HepG2 (cell line): Measurements from ENCODE around the gene FMNL2. TPM values are rescaled to one million over a fixed set of nuclear protein-coding genes. Genes with fewer than 3 reads are reported as not detected.
A peak's percentile ranks its signal among the peaks of the same experiment; 100 is the strongest.

Source experiments
- ASH2L ChIP-seq: fragments of 300-600, 200-600 bp; sonication (generic); IDR thresholded peaks from 2 replicates; pipeline ENCODE4 v1.7.0; 2017; ENCODE audit warnings: low read depth, mild to moderate bottlenecking, moderate library complexity, mixed read lengths, low read length; ENCODE audit not compliant: insufficient read length
- ATF7 ChIP-seq, 2 experiments: fragments of 450-650 bp in 1 of 2; sonication (generic) in 1 of 2; formaldehyde crosslinking in 1 of 2; IDR thresholded peaks; 2 replicates each; pipeline versions ENCODE4 v1.4.0 to v1.6.1; 2016 to 2020; ENCODE audit warnings: antibody characterized with exemption in 1 of 2, mild to moderate bottlenecking in 1 of 2, missing genetic modification reagents in 1 of 2
- FOXA1 ChIP-seq, 2 experiments: fragments of 450-650 bp in 1 of 2; sonication (generic) in 1 of 2; formaldehyde crosslinking in 1 of 2; IDR thresholded peaks; 2 replicates each; pipeline versions ENCODE4 v1.4.0 to v1.6.1; 2016 to 2020; ENCODE audit warnings: missing genetic modification reagents in 1 of 2
- GTF2F1 ChIP-seq: fragments of 150-350 bp; IDR thresholded peaks from 2 replicates; pipeline ENCODE4 v1.6.1; 2014; ENCODE audit warnings: low read length
- KDM3A ChIP-seq: IDR thresholded peaks from 2 replicates; pipeline ENCODE4 v1.6.1; 2018; ENCODE audit warnings: low read depth, missing compliant biosample characterization
- PHB2 ChIP-seq: fragments of 450-650 bp; IDR thresholded peaks from 2 replicates; pipeline ENCODE4 v1.6.1; 2018; ENCODE audit not compliant: partially characterized antibody
- SAFB2 ChIP-seq: sonication (generic); formaldehyde crosslinking; IDR thresholded peaks from 2 replicates; pipeline ENCODE4 v1.5.1; 2020; ENCODE audit warnings: missing genetic modification reagents, low read depth, mild to moderate bottlenecking, borderline replicate concordance
- SIX4 ChIP-seq: sonication (generic); formaldehyde crosslinking; IDR thresholded peaks from 2 replicates; pipeline ENCODE4 v1.4.0; 2020; ENCODE audit warnings: missing genetic modification reagents
- SRSF4 ChIP-seq: fragments of 200-400 bp; formaldehyde crosslinking; IDR thresholded peaks from one replicate; pipeline ENCODE4 v1.6.1; 2018; ENCODE audit warnings: mild to moderate bottlenecking, low read depth, low read length, moderate library complexity; ENCODE audit not compliant: poor library complexity, severe bottlenecking
- TCF7L2 ChIP-seq: IDR thresholded peaks from 2 replicates; pipeline ENCODE4 v1.6.1; 2011; ENCODE audit warnings: mild to moderate bottlenecking, low read depth, low read length, moderate library complexity
- ZNF335 ChIP-seq: sonication (generic); formaldehyde crosslinking; IDR thresholded peaks from 2 replicates; pipeline ENCODE4 v1.4.0; 2020; ENCODE audit warnings: missing genetic modification reagents
- ZNF343 ChIP-seq: sonication (generic); formaldehyde crosslinking; IDR thresholded peaks from 2 replicates; pipeline ENCODE4 v1.4.0; 2020; ENCODE audit warnings: mild to moderate bottlenecking, missing genetic modification reagents
- ZNF547 ChIP-seq: sonication (generic); formaldehyde crosslinking; IDR thresholded peaks from 2 replicates; pipeline ENCODE4 v1.5.1; 2020; ENCODE audit warnings: mild to moderate bottlenecking, missing genetic modification reagents
- ZNF556 ChIP-seq: sonication (generic); formaldehyde crosslinking; IDR thresholded peaks from 2 replicates; pipeline ENCODE4 v1.4.0; 2020; ENCODE audit warnings: mild to moderate bottlenecking, missing genetic modification reagents, borderline replicate concordance
- ZNF737 ChIP-seq: sonication (generic); formaldehyde crosslinking; IDR thresholded peaks from 2 replicates; pipeline ENCODE4 v1.5.0; 2020; ENCODE audit warnings: missing genetic modification reagents, mild to moderate bottlenecking, borderline replicate concordance
- ZNF792 ChIP-seq: IDR thresholded peaks from 2 replicates; pipeline ENCODE4 v1.6.1; 2016
- polyA plus RNA-seq, 8 experiments: library from polyadenylated mRNA; depleted of rRNA in 3 of 8; stranded (reverse) in 7 of 8; unstranded in 1 of 8; fragments of >200 nt; fragmentation: Illumina TruSeq in 4 of 8; extraction: Trizol in 4 of 8; gene quantifications; 2 replicates each; pipeline versions ENCODE4 v1.2.1 to v1.2.3, GENCODE V29; 2011 to 2016; ENCODE audit warnings: low read depth in 4 of 8, missing spikeins in 1 of 8, mixed read lengths in 1 of 8; ENCODE audit not compliant: insufficient read depth in 1 of 8
- total RNA-seq, 5 experiments: library from RNA; depleted of rRNA; stranded (reverse); fragments of >200 nt; fragmentation: Illumina TruSeq; extraction: Trizol; gene quantifications; 2 replicates each; pipeline ENCODE4 v1.2.3, GENCODE V29; 2016; ENCODE audit warnings: low read depth in 1 of 5
- TF ChIP-seq, protein P1 (sequence below): sonication (generic); formaldehyde crosslinking; IDR thresholded peaks from 2 replicates; pipeline ENCODE4 v1.4.0; 2020; ENCODE audit warnings: missing genetic modification reagents; ENCODE audit errors: not compliant biosample characterization
- TF ChIP-seq, protein P2 (sequence below): IDR thresholded peaks from 2 replicates; pipeline ENCODE4 v1.6.1; 2016; ENCODE audit warnings: low read depth, control low read depth
- TF ChIP-seq, protein P3 (sequence below): sonication (generic); formaldehyde crosslinking; IDR thresholded peaks from 2 replicates; pipeline ENCODE4 v1.5.0; 2020; ENCODE audit warnings: missing genetic modification reagents
- TF ChIP-seq, protein P4 (sequence below): sonication (generic); formaldehyde crosslinking; IDR thresholded peaks from 2 replicates; pipeline ENCODE4 v1.5.1; 2020; ENCODE audit warnings: mild to moderate bottlenecking, missing genetic modification reagents, borderline replicate concordance

The FMNL2 gene
- total and polyA plus RNA-seq, 2 of the 13 experiments (the other 11 are each of a cell fraction or from before 2014, with no cell fraction given): 66.5 to 67.7 TPM

DNA sequence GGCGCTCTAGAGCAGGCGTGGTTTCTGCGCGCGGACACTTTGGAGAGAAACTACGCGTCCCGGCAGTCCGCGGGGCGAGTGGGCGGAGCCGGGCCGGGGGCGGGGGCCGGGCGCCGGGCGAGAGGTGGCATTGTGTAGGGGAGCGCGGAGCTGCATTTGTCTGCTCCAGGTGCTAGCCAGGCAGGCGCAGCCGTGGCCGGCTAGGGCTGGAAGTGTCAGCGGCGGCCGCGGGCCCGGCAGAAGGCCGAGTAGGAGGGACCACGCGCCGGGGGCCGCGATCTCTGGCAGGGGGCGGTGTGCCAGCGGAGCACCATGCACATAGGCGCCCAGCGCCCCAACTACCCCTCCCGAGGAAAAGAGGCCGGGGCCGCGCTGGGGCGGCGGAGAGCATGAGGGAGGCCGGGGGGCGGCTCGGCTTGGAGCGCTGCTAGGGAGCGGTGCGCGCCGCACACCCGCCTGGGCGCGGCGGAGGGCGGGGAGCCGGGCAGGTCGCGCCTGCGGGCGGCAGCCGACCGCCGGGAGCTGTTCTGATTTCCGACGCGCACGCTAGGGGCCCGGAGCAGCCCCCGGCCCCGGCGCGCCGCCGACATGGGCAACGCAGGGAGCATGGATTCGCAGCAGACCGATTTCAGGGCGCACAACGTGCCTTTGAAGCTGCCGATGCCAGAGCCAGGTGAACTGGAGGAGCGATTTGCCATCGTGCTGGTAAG, at the start of gene FMNL2 (continued):
- TF ChIP-seq SIX4 (CRISPR knock-in tag) (no peak; the same call in 1 of the 2 replicates), FOXA1 (IDR thresholded peaks at IDR 0.05) (no peak), FOXA1 (CRISPR knock-in tag; IDR thresholded peaks at IDR 0.05) (peak; percentile 12; the same call in 1 of the 2 replicates), ZNF792 (peak; percentile 79; the same call in 1 of the 2 replicates), ZNF556 (peak; percentile 94; the same call in 1 of the 2 replicates), KDM3A (peak; percentile 88), ZNF343 (CRISPR knock-in tag) (peak; percentile 77; the same call in 1 of the 2 replicates), ZNF547 (peak; percentile 95), ASH2L (peak; percentile 82), TCF7L2 (no peak), ZNF737 (CRISPR knock-in tag) (no peak), SRSF4 (no peak), ATF7 (IDR thresholded peaks at IDR 0.05) (no peak), ATF7 (CRISPR knock-in tag; IDR thresholded peaks at IDR 0.05) (no peak), PHB2 (no peak), GTF2F1 (peak; percentile 61; the same call in 1 of the 2 replicates), SAFB2 (CRISPR knock-in tag) (0 out of 2 replicates have a peak, but pooled peaks have one; percentile 54), ZNF335 (CRISPR knock-in tag) (peak; percentile 92)
- TF ChIP-seq, protein P1, sequence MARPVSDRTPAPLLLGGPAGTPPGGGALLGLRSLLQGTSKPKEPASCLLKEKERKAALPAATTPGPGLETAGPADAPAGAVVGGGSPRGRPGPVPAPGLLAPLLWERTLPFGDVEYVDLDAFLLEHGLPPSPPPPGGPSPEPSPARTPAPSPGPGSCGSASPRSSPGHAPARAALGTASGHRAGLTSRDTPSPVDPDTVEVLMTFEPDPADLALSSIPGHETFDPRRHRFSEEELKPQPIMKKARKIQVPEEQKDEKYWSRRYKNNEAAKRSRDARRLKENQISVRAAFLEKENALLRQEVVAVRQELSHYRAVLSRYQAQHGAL (CRISPR knock-in tag): peak; percentile 93
- TF ChIP-seq, protein P2, sequence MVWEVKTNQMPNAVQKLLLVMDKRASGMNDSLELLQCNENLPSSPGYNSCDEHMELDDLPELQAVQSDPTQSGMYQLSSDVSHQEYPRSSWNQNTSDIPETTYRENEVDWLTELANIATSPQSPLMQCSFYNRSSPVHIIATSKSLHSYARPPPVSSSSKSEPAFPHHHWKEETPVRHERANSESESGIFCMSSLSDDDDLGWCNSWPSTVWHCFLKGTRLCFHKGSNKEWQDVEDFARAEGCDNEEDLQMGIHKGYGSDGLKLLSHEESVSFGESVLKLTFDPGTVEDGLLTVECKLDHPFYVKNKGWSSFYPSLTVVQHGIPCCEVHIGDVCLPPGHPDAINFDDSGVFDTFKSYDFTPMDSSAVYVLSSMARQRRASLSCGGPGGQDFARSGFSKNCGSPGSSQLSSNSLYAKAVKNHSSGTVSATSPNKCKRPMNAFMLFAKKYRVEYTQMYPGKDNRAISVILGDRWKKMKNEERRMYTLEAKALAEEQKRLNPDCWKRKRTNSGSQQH (CRISPR knock-in tag): peak; percentile 68
- TF ChIP-seq, protein P3, sequence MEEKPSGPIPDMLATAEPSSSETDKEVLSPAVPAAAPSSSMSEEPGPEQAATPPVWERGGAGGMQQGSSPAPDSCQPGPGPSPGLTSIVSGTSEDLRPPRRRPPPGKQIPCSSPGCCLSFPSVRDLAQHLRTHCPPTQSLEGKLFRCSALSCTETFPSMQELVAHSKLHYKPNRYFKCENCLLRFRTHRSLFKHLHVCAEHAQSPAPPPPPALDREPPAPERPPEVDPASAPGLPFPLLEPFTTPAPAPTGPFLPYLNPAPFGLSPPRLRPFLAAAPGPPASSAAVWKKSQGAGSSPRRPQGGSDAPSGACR: peak; percentile 92; the same call in 1 of the 2 replicates
- TF ChIP-seq, protein P4, sequence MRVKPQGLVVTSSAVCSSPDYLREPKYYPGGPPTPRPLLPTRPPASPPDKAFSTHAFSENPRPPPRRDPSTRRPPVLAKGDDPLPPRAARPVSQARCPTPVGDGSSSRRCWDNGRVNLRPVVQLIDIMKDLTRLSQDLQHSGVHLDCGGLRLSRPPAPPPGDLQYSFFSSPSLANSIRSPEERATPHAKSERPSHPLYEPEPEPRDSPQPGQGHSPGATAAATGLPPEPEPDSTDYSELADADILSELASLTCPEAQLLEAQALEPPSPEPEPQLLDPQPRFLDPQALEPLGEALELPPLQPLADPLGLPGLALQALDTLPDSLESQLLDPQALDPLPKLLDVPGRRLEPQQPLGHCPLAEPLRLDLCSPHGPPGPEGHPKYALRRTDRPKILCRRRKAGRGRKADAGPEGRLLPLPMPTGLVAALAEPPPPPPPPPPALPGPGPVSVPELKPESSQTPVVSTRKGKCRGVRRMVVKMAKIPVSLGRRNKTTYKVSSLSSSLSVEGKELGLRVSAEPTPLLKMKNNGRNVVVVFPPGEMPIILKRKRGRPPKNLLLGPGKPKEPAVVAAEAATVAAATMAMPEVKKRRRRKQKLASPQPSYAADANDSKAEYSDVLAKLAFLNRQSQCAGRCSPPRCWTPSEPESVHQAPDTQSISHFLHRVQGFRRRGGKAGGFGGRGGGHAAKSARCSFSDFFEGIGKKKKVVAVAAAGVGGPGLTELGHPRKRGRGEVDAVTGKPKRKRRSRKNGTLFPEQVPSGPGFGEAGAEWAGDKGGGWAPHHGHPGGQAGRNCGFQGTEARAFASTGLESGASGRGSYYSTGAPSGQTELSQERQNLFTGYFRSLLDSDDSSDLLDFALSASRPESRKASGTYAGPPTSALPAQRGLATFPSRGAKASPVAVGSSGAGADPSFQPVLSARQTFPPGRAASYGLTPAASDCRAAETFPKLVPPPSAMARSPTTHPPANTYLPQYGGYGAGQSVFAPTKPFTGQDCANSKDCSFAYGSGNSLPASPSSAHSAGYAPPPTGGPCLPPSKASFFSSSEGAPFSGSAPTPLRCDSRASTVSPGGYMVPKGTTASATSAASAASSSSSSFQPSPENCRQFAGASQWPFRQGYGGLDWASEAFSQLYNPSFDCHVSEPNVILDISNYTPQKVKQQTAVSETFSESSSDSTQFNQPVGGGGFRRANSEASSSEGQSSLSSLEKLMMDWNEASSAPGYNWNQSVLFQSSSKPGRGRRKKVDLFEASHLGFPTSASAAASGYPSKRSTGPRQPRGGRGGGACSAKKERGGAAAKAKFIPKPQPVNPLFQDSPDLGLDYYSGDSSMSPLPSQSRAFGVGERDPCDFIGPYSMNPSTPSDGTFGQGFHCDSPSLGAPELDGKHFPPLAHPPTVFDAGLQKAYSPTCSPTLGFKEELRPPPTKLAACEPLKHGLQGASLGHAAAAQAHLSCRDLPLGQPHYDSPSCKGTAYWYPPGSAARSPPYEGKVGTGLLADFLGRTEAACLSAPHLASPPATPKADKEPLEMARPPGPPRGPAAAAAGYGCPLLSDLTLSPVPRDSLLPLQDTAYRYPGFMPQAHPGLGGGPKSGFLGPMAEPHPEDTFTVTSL (CRISPR knock-in tag): no peak
